ENCODE results near the gene PDIK1L. TPM values are rescaled to one million over a fixed set of nuclear protein-coding genes. Genes with fewer than 3 reads are reported as not detected.
"Not testable (repeated sequence)": the region's sequence is repeated elsewhere in the genome, so short reads cannot be mapped to it uniquely, and the experiment has no call there.

Gene PDIK1L
- total RNA-seq, 1 experiment from 2014 or later: 7.6 TPM

- no peak for TF ChIP-seq EZH2 (IDR thresholded peaks at IDR 0.05; ENCODE audit: low read depth)
- TF ChIP-seq, protein P1, sequence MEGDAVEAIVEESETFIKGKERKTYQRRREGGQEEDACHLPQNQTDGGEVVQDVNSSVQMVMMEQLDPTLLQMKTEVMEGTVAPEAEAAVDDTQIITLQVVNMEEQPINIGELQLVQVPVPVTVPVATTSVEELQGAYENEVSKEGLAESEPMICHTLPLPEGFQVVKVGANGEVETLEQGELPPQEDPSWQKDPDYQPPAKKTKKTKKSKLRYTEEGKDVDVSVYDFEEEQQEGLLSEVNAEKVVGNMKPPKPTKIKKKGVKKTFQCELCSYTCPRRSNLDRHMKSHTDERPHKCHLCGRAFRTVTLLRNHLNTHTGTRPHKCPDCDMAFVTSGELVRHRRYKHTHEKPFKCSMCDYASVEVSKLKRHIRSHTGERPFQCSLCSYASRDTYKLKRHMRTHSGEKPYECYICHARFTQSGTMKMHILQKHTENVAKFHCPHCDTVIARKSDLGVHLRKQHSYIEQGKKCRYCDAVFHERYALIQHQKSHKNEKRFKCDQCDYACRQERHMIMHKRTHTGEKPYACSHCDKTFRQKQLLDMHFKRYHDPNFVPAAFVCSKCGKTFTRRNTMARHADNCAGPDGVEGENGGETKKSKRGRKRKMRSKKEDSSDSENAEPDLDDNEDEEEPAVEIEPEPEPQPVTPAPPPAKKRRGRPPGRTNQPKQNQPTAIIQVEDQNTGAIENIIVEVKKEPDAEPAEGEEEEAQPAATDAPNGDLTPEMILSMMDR (conservative IDR thresholded peaks at IDR 0.05): no peak
- Histone ChIP-seq H3F3A (ENCODE audit: insufficient read depth, low read depth) (peaks cover 10% of the 10 kb centered on the region; the same call in 1 of the 2 replicates), H3K27ac (no peak overlapping the region), H3K4me2 (no peak overlapping the region), H3K9me2 (ENCODE audit: insufficient read depth) (no peaks in the 10 kb centered on the region), H2AFZ (no peak overlapping the region), H3K36me3 (ENCODE audit: low read depth) (no peaks in the 10 kb centered on the region), H4K20me1 (ENCODE audit: insufficient read depth) (no peaks in the 10 kb centered on the region), H3K4me1 (replicated peaks; ENCODE audit: insufficient read depth) (peaks cover 11% of the 10 kb centered on the region), H3K9me3 (ENCODE audit: insufficient read depth, low read depth) (no peaks in the 10 kb centered on the region), H3K4me3 (no peak overlapping the region), H3K27me3 (ENCODE audit: insufficient read depth, low read depth) (no peaks in the 10 kb centered on the region), H3K79me2 (ENCODE audit: low read depth) (no peaks in the 10 kb centered on the region)
- ChIA-PET CTCF (interaction anchor here (0.6 to 0.7 kb wide), 2 partner anchors 43 to 289 kb away, joined by 3 to 4 read pairs; no protein-coding TSS in a partner anchor), POLR2A (ENCODE audit: unreplicated experiment) (no interaction called here)
- no peak for DNase-seq
- intact Hi-C loops (cut with micrococcal nuclease; ENCODE audit: unreplicated experiment): no loop called here
- BruUV-seq (replicated peaks): no TSS peak
Observed at GRCh38 chr1:26102526-26102925, 9.1 kb upstream of the PDIK1L start.

DNA sequence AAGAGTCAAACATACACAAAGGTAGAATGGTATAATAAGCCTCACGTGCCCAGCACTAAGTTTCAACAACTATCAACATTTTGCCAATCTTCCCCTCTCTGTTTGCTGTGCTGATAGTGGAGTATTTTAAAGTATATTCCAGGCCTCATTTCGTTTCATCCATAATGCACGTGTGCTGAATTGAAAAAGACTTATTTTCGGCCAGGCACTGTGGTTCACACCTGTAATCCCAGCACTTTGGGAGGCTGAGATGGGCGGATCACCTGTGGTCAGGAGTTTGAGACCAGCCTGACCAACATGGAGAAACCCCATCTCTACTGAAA lies 6.4 kb upstream of the PDIK1L start:
- not testable (repeated sequence) for DNase-seq; H3K79me2 ChIP-seq (ENCODE audit: low read depth); H3K36me3 ChIP-seq (ENCODE audit: low read depth); H2AFZ ChIP-seq; H3K27ac ChIP-seq; H3K9me2 ChIP-seq (ENCODE audit: insufficient read depth); H3K27me3 ChIP-seq (ENCODE audit: insufficient read depth, low read depth); H3K4me2 ChIP-seq; H3K4me1 ChIP-seq (replicated peaks; ENCODE audit: insufficient read depth); H3F3A ChIP-seq (ENCODE audit: insufficient read depth, low read depth); BruUV-seq (replicated peaks); H4K20me1 ChIP-seq (ENCODE audit: insufficient read depth); H3K4me3 ChIP-seq; H3K9me3 ChIP-seq (ENCODE audit: insufficient read depth, low read depth)
- CTCF ChIA-PET: interaction anchor here (0.6 to 1.0 kb wide), 3 partner anchors 26 to 69 kb away, joined by 3 to 8 read pairs (median 3); no protein-coding TSS in a partner anchor
- POLR2A ChIA-PET (ENCODE audit: unreplicated experiment): interaction anchor here (0.6 kb wide), 1 partner anchor 312 kb away, joined by 7 read pairs; no protein-coding TSS in a partner anchor
- intact Hi-C loops (cut with micrococcal nuclease; ENCODE audit: unreplicated experiment): loop anchor here (1.0 to 5.0 kb wide), 6 partner anchors 40 to 286 kb away; no protein-coding TSS in a partner anchor

- intact Hi-C loops (cut with micrococcal nuclease; ENCODE audit: unreplicated experiment): loop anchor here (5.0 kb wide), 2 partner anchors 53 to 168 kb away; no protein-coding TSS in a partner anchor
- H3K27ac ChIP-seq: no peak overlapping the region
- no TSS peak for BruUV-seq (replicated peaks)
- H2AFZ ChIP-seq: no peak overlapping the region; the same call in 1 of the 2 replicates
- peak in 1 of 2 experiments; percentile 47 for DNase-seq
- H3K9me2 ChIP-seq (ENCODE audit: insufficient read depth): no peaks in the 10 kb centered on the region
- H3K36me3 ChIP-seq (ENCODE audit: low read depth): no peaks in the 10 kb centered on the region; the same call in 1 of the 2 replicates
- H3K79me2 ChIP-seq (ENCODE audit: low read depth): peaks cover 21% of the 10 kb centered on the region
- peak overlapping the region; percentile 94 for H3K4me2 ChIP-seq
- H3K4me3 ChIP-seq: peak overlapping the region; percentile 80
- H4K20me1 ChIP-seq (ENCODE audit: insufficient read depth): no peaks in the 10 kb centered on the region
- CTCF ChIA-PET: no interaction called here
- POLR2A ChIA-PET (ENCODE audit: unreplicated experiment): interaction anchor here (0.7 kb wide), 1 partner anchor 361 kb away, joined by 3 read pairs; no protein-coding TSS in a partner anchor
- no peaks in the 10 kb centered on the region for H3K9me3 ChIP-seq (ENCODE audit: insufficient read depth, low read depth)
- H3K27me3 ChIP-seq (ENCODE audit: insufficient read depth, low read depth): no peaks in the 10 kb centered on the region
- TF ChIP-seq, protein P1 (conservative IDR thresholded peaks at IDR 0.05): no peak
- TF ChIP-seq EZH2 (IDR thresholded peaks at IDR 0.05; ENCODE audit: low read depth): no peak
- peaks cover 17% of the 10 kb centered on the region; the same call in 1 of the 2 replicates for H3F3A ChIP-seq (ENCODE audit: insufficient read depth, low read depth)
- peaks cover 24% of the 10 kb centered on the region for H3K4me1 ChIP-seq (replicated peaks; ENCODE audit: insufficient read depth)
Observed at GRCh38 chr1:26109229-26110164, 2.1 kb upstream of the PDIK1L start.
